Upper lobe of left lung (tissue), 4 donors: ENCODE results near the gene KANK3.

Source experiments
- EP300 ChIP-seq, 4 donors: sonication (generic); formaldehyde crosslinking; IDR thresholded peaks; one replicate each; pipeline ENCODE4 v1.5.1; 2017; ENCODE audit warnings: antibody characterized with exemption in 4 of 4, control low read depth in 2 of 4
- POLR2A ChIP-seq, 4 donors: fragments of 450-650 bp; IDR thresholded peaks; one replicate each; pipeline ENCODE4 v1.5.1; 2016 to 2017; ENCODE audit warnings: antibody characterized with exemption in 4 of 4, mild to moderate bottlenecking in 2 of 4
- POLR2AphosphoS5 ChIP-seq, 2 donors: sonication (generic); formaldehyde crosslinking; IDR thresholded peaks; one replicate each; pipeline ENCODE4 v1.5.1; 2017; ENCODE audit warnings: antibody characterized with exemption in 2 of 2
- TF ChIP-seq, protein P1 (sequence below), 6 experiments: fragments of 450-650 bp in 4 of 6; fragments of 200-600 bp in 2 of 6; sonication (generic) in 2 of 6; IDR thresholded peaks; one replicate each; pipeline ENCODE4 v1.5.1; 2016 to 2019; ENCODE audit warnings: antibody characterized with exemption in 6 of 6

DNA sequence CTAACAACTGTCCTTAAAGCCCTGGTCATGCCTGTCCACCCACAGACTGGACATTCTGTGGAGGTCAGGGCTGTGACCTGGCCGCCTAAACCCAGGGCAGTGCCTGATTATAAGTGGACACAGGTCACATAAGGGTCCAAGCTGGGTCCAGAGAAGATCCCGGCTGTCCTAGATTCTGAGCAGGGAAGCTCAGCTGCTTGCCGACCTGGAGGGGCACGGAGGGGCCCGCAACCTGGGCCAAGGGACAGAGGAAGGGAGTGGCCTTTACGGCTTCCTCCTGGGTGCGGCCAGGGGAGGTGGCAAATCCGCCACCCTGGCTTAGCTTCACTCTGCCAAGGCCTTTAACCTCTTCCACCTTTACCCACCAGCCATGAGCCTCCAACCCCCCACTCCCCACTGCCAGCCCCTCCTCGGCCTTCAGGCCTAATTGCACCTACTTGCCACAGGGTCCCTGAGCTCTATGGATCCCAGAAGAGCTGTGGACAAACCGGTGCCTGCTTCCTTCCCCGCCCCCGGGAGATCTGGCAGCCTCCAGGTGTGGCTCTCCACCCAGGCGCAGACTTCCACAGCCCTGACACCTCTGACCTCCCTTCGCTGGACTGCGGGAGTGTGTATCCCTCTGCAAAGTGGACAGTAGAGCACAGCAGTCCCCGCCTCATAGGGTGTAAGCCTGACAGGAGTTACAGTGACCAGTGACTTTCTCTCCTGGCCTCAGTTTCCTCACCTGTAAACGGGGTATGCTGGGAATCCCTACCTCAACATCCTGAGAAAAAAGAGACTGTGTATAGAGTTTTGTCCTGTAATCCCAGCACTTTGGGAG is 36.6 kb downstream of the KANK3 start:
- no peak for TF ChIP-seq EP300 (IDR thresholded peaks at IDR 0.05)
- TF ChIP-seq, protein P1, sequence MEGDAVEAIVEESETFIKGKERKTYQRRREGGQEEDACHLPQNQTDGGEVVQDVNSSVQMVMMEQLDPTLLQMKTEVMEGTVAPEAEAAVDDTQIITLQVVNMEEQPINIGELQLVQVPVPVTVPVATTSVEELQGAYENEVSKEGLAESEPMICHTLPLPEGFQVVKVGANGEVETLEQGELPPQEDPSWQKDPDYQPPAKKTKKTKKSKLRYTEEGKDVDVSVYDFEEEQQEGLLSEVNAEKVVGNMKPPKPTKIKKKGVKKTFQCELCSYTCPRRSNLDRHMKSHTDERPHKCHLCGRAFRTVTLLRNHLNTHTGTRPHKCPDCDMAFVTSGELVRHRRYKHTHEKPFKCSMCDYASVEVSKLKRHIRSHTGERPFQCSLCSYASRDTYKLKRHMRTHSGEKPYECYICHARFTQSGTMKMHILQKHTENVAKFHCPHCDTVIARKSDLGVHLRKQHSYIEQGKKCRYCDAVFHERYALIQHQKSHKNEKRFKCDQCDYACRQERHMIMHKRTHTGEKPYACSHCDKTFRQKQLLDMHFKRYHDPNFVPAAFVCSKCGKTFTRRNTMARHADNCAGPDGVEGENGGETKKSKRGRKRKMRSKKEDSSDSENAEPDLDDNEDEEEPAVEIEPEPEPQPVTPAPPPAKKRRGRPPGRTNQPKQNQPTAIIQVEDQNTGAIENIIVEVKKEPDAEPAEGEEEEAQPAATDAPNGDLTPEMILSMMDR (IDR thresholded peaks at IDR 0.05): no peak
- no peak for TF ChIP-seq POLR2A (IDR thresholded peaks at IDR 0.05)
- no peak for TF ChIP-seq POLR2AphosphoS5 (IDR thresholded peaks at IDR 0.05)
